Bronchial epithelial cell (primary cell): ENCODE results near the gene GDI2. TPM values are rescaled to one million over a fixed set of nuclear protein-coding genes. Genes with fewer than 3 reads are reported as not detected.

Source experiments
- DNase-seq: peaks from one replicate; pipeline ENCODE4 v3.0.0-alpha.2; 2010; ENCODE audit warnings: low read depth
- FAIRE-seq: peaks from 2 replicates; lab custom pipeline; 2011; peaks lifted over from hg19 to GRCh38; lab: Jason Lieb, UNC
- H3K27me3 ChIP-seq: 2 replicates; pipeline ENCODE4 v1.5.1; 2011; ENCODE audit warnings: low read length; ENCODE audit not compliant: control insufficient read depth, insufficient read depth
- H3K36me3 ChIP-seq: 2 replicates; pipeline ENCODE4 v1.5.1; 2011; ENCODE audit warnings: low read length; ENCODE audit not compliant: control insufficient read depth, insufficient read depth
- H3K4me3 ChIP-seq: 2 replicates; pipeline ENCODE4 v1.5.1; 2011; ENCODE audit warnings: mild to moderate bottlenecking, low read depth, low read length, control low read depth
- total RNA-seq: library from RNA; depleted of rRNA; stranded (reverse); fragments of >200 nt; gene quantifications from 2 replicates; pipeline ENCODE4 v1.2.1, GENCODE V29; 2014
- TF ChIP-seq, protein P1 (sequence below): IDR thresholded peaks from 2 replicates; pipeline ENCODE4 v1.5.1; 2011; ENCODE audit warnings: mild to moderate bottlenecking, moderate library complexity, low read length, control low read depth, inconsistent platforms; ENCODE audit not compliant: insufficient read depth, severe bottlenecking

The GDI2 gene
- total RNA-seq, 1 donor from 2014 or later: 395 TPM

DNA sequence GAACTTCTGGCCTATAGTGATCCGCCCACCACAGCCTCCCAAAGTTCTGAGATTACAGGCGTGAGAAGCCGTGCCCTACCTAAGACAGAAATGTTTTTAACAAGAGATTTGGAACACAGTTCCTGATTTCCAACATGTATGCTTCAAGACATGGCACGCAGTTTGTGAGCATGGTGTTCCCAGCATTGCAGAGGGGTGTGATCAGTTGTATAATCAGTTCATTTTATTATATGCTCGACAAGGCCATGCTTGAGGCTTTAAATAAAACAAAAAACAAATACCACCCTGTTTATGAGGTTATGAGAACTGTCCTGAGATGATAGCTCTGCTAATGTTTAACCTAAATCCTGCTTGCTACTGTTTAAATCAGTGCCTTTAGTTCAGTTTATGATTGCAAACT is 68.4 kb downstream of the GDI2 start:
- no peak overlapping the region for H3K4me3 ChIP-seq
- H3K36me3 ChIP-seq: peaks cover 14% of the 10 kb centered on the region
- DNase-seq (no peak), FAIRE-seq (no peak)
- H3K27me3 ChIP-seq: no peaks in the 10 kb centered on the region
- TF ChIP-seq, protein P1, sequence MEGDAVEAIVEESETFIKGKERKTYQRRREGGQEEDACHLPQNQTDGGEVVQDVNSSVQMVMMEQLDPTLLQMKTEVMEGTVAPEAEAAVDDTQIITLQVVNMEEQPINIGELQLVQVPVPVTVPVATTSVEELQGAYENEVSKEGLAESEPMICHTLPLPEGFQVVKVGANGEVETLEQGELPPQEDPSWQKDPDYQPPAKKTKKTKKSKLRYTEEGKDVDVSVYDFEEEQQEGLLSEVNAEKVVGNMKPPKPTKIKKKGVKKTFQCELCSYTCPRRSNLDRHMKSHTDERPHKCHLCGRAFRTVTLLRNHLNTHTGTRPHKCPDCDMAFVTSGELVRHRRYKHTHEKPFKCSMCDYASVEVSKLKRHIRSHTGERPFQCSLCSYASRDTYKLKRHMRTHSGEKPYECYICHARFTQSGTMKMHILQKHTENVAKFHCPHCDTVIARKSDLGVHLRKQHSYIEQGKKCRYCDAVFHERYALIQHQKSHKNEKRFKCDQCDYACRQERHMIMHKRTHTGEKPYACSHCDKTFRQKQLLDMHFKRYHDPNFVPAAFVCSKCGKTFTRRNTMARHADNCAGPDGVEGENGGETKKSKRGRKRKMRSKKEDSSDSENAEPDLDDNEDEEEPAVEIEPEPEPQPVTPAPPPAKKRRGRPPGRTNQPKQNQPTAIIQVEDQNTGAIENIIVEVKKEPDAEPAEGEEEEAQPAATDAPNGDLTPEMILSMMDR: no peak

DNA sequence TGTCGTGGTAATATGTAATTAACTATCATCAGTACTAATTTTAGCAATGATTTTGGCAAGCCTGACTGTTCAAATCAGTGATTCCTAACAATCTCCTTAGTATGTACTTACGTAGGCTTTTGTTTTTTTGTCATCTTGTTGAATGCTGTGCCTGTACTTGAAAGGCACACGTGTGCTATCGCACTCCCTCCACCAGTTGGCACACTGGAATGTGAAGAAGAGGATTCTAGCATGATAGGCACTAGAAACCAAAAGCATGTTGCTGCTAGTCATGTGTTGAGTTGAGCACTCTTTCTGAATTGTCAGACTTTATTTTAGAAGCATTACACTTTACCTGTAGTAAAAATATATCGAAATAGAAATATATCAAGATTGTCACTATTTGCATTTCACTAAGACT is 69.5 kb downstream of the GDI2 start:
- Histone ChIP-seq H3K27me3 (no peaks in the 10 kb centered on the region), H3K36me3 (peaks cover 17% of the 10 kb centered on the region), H3K4me3 (no peak overlapping the region)
- TF ChIP-seq, protein P1: no peak
- peak; percentile 7 for DNase-seq
- no peak for FAIRE-seq

DNA sequence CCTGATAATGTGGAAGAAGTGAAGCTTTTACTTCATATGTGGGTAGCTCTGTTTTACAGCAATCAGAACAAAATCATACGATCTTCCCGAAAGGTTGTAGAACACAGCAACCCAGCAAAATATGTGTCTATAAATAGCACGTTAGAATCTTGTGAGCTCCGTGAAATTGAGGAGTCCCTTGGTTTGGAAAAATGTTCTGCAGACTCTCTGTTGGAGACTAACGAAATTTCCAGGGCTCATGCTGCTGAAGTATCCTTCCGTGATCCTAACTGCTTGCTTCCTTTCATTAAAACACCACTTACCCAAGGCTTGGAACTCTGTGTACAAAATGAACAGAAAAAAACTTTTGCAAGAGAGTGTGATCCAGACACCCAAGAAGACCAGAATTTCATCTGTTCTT is 71.1 kb downstream of the GDI2 start:
- Histone ChIP-seq H3K36me3 (peaks cover 16% of the 10 kb centered on the region), H3K27me3 (no peaks in the 10 kb centered on the region), H3K4me3 (no peak overlapping the region)
- TF ChIP-seq, protein P1: no peak
- DNase-seq: no peak
- no peak for FAIRE-seq

DNA sequence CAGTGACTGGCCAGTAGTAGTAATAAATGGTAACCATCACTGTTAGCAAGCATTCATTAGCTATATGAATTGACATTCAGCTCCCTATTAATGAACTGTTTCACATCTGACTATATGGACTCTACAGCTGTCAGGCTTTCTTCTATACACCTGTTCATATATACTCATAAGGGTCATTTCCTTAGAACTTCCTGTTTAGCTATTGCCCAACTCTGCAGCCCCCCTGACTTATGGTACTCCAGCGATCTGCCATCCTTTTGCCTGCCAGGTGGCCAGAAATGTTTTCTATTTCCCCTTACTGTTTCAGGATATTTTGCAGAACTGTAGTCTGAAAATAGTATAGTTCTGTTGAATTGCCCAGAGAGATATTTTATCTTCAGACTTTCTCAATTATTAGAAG is 72.0 kb downstream of the GDI2 start:
- Histone ChIP-seq H3K36me3 (peaks cover 12% of the 10 kb centered on the region), H3K27me3 (no peaks in the 10 kb centered on the region), H3K4me3 (no peak overlapping the region)
- TF ChIP-seq, protein P1: no peak
- DNase-seq (no peak), FAIRE-seq (no peak)

DNA sequence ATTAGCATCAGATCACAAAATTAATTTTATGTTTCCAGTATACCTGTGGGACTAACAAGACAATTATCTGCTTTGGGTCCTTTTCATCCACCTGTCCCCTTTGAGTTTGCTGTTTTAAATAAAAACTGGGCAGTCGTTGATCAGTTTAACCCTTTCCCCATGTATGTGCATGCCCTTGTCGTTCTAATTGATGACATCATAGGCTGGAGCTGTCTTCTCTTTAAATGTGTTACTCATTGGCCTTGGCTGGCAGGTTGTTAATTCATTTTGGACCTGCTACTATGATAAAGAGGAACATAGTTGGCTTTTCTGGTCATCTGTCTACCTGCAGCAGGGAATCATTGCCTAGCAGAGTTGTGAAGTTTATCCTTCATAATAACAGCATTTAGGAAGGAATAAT is 74.8 kb downstream of the GDI2 start:
- H3K27me3 ChIP-seq: no peaks in the 10 kb centered on the region
- H3K36me3 ChIP-seq: peaks cover 12% of the 10 kb centered on the region
- TF ChIP-seq, protein P1: no peak
- no peak for FAIRE-seq
- peak; percentile 8 for DNase-seq
- no peak overlapping the region for H3K4me3 ChIP-seq

DNA sequence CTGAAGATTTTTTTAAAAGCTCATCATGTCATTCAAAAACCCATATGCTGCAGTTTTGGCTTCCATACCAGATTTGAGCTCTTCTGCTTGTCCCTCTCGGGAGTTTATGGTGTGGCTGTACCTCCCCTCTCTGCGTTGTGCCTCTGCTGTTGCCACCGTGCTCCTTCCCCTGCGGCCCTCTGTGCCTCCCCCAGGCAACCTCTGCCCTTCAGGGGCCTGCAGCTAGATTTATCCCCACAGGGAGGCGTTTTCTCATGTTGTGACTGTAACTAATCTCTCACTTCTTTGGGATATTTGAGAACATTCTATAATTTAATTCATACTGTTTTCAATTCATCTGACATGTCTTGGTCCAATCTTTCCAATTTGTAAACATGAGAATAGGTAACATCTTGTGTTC is 75.9 kb downstream of the GDI2 start:
- peaks cover 15% of the 10 kb centered on the region for H3K36me3 ChIP-seq
- TF ChIP-seq, protein P1: no peak
- FAIRE-seq: no peak

More for the DNA sequence above, 75.9 kb downstream of the GDI2 start:
- no peaks in the 10 kb centered on the region for H3K27me3 ChIP-seq
- H3K4me3 ChIP-seq: no peak overlapping the region
- DNase-seq: no peak
